HG03432 (cell line): Measurements from ENCODE around the gene GAL3ST3.
"Not testable (repeated sequence)": the region's sequence is repeated elsewhere in the genome, so short reads cannot be mapped to it uniquely, and the experiment has no call there.

Experiments
- ATAC-seq: cut with Tn5 transposase; IDR thresholded peaks from one replicate; pipeline ENCODE4 v1.9.1; 2021; ENCODE audit warnings: mild to moderate bottlenecking, moderate library complexity; ENCODE audit not compliant: unreplicated experiment

The GAL3ST3 gene

GRCh38 chr11:66014804-66015453 lies 34.0 kb downstream of the GAL3ST3 start:
- ATAC-seq = no peak

GRCh38 chr11:66013762-66014100 lies 35.2 kb downstream of the GAL3ST3 start:
- ATAC-seq = no peak

- no peak for ATAC-seq
These were observed 35.8 kb downstream of the GAL3ST3 start for GRCh38 chr11:66012946-66013761.

- no peak for ATAC-seq
These were observed 36.5 kb downstream of the GAL3ST3 start for GRCh38 chr11:66012371-66012945.

- ATAC-seq = no peak
These were observed 37.1 kb downstream of the GAL3ST3 start, which contains the start of gene CST6 for GRCh38 chr11:66011785-66012303. TSS of gene CST6 (plus strand) at chr11:66012008. CDS start at chr11:66012045, 37 bp downstream.

GRCh38 chr11:66011239-66011784 lies 37.6 kb downstream of the GAL3ST3 start:
- no peak for ATAC-seq

GRCh38 chr11:66010036-66010435 lies 38.9 kb downstream of the GAL3ST3 start:
- ATAC-seq = not testable (repeated sequence)

- ATAC-seq = no peak
These were observed 40.4 kb downstream of the GAL3ST3 start for GRCh38 chr11:66008468-66009101.

- no peak for ATAC-seq
These were observed 40.9 kb downstream of the GAL3ST3 start for GRCh38 chr11:66008095-66008467.

- no peak for ATAC-seq
These were observed 41.7 kb downstream of the GAL3ST3 start for GRCh38 chr11:66007201-66007634.

GRCh38 chr11:66006891-66007176 lies 42.1 kb downstream of the GAL3ST3 start:
- ATAC-seq = no peak

- ATAC-seq = no peak
These were observed 42.6 kb downstream of the GAL3ST3 start for GRCh38 chr11:66006134-66006890.

- ATAC-seq = no peak
These were observed 44.8 kb downstream of the GAL3ST3 start for GRCh38 chr11:66004186-66004585.

GRCh38 chr11:66003291-66003690 lies 45.7 kb downstream of the GAL3ST3 start:
- no peak for ATAC-seq

GRCh38 chr11:66002648-66003225 lies 46.2 kb downstream of the GAL3ST3 start:
- ATAC-seq = peak; percentile 57

GRCh38 chr11:66001942-66002647 lies 46.9 kb downstream of the GAL3ST3 start, which contains the start of the genes BANF1 and EIF1AD:
TSS of gene BANF1 (plus strand) at chr11:66002503. CDS start at chr11:66003251, 748 bp downstream.
TSS of gene EIF1AD (minus strand) at chr11:66002157. CDS start at chr11:66000389, 1,768 bp downstream.
- ATAC-seq = peak; percentile 73

GRCh38 chr11:65997286-65997685 lies 51.7 kb downstream of the GAL3ST3 start:
- no peak for ATAC-seq

GRCh38 chr11:65992056-65992455 lies 56.9 kb downstream of the GAL3ST3 start:
- ATAC-seq = no peak
